Neural cell (in vitro differentiated cells): ENCODE results near the gene METRN. TPM values are rescaled to one million over a fixed set of nuclear protein-coding genes. Genes with fewer than 3 reads are reported as not detected.

Experiments used
- H2AFZ ChIP-seq: fragments of 200-600, 300-800 bp; sonication (generic), shearing (Covaris generic); 2 replicates; pipeline ENCODE4 v1.6.0; 2014; ENCODE audit warnings: low read depth, mild to moderate bottlenecking, antibody characterized with exemption, low read length, moderate library complexity
- H3F3A ChIP-seq: fragments of 200-600 bp; shearing (Covaris generic); 2 replicates; pipeline ENCODE4 v1.6.1; 2016; ENCODE audit warnings: mild to moderate bottlenecking, moderate library complexity, mixed read lengths, antibody characterized with exemption, low read length; ENCODE audit not compliant: insufficient read depth, poor library complexity, severe bottlenecking
- H3K27ac ChIP-seq: fragments of 200-600, 300-800 bp; sonication (generic), shearing (Covaris generic); 2 replicates; pipeline ENCODE4 v1.5.1; 2014; ENCODE audit warnings: mild to moderate bottlenecking, low read length, moderate library complexity
- H3K27me3 ChIP-seq: fragments of 300-800, 200-600 bp; sonication (generic), shearing (Covaris generic); 2 replicates; pipeline ENCODE4 v1.6.0; 2014; ENCODE audit warnings: mild to moderate bottlenecking, low read depth, low read length, moderate library complexity; ENCODE audit not compliant: insufficient read depth
- H3K36me3 ChIP-seq: fragments of 300-800, 200-600 bp; sonication (generic), shearing (Covaris generic); 2 replicates; pipeline ENCODE4 v1.5.1; 2014; ENCODE audit warnings: mild to moderate bottlenecking, antibody characterized with exemption, low read length, moderate library complexity; ENCODE audit not compliant: insufficient read depth
- H3K4me2 ChIP-seq: fragments of 300-800, 200-600 bp; sonication (generic), shearing (Covaris generic); 2 replicates; pipeline ENCODE4 v1.6.0; 2014; ENCODE audit warnings: mild to moderate bottlenecking, low read length
- H3K4me3 ChIP-seq: fragments of 300-800, 200-600 bp; sonication (generic), shearing (Covaris generic); 2 replicates; pipeline ENCODE4 v1.5.1; 2014; ENCODE audit warnings: mild to moderate bottlenecking, low read length, moderate library complexity
- H3K79me2 ChIP-seq: fragments of 200-600 bp; shearing (Covaris generic); replicated peaks from 2 replicates; pipeline ENCODE4 v1.6.0; 2014; ENCODE audit warnings: mild to moderate bottlenecking, low read length, moderate library complexity; ENCODE audit not compliant: insufficient read depth
- H3K9ac ChIP-seq: fragments of 300-800, 200-600 bp; sonication (generic), shearing (Covaris generic); 2 replicates; pipeline ENCODE4 v1.6.1; 2016; ENCODE audit warnings: mild to moderate bottlenecking, low read length, mixed read lengths
- H3K9me2 ChIP-seq: fragments of 200-600 bp; shearing (Covaris generic); 2 replicates; pipeline ENCODE4 v1.6.1; 2016; ENCODE audit warnings: mild to moderate bottlenecking, low read length, mixed read lengths; ENCODE audit not compliant: insufficient read depth
- H3K9me3 ChIP-seq: fragments of 200-600, 300-800 bp; sonication (generic), shearing (Covaris generic); 2 replicates; pipeline ENCODE4 v1.6.1; 2016; ENCODE audit warnings: mild to moderate bottlenecking, mixed run types, low read length, moderate library complexity, mixed read lengths
- H4K20me1 ChIP-seq: fragments of 200-600 bp; shearing (Covaris generic); 2 replicates; pipeline ENCODE4 v1.6.1; 2016; ENCODE audit warnings: mild to moderate bottlenecking, mixed run types; ENCODE audit not compliant: insufficient read depth
- EP300 ChIP-seq: fragments of 450-650 bp; conservative IDR thresholded peaks from 2 replicates; pipeline ENCODE4 v1.6.1; 2014; ENCODE audit warnings: antibody characterized with exemption, mild to moderate bottlenecking, moderate library complexity; ENCODE audit not compliant: poor library complexity, severe bottlenecking
- EZH2 ChIP-seq: fragments of 200-600, 300-800 bp; shearing (Covaris generic), sonication (generic); IDR thresholded peaks from 2 replicates; pipeline ENCODE4 v1.6.1; 2014; ENCODE audit warnings: antibody characterized with exemption, low read length, borderline replicate concordance, mild to moderate bottlenecking; ENCODE audit not compliant: insufficient read depth, poor library complexity, severe bottlenecking
- MXI1 ChIP-seq: fragments of 450-650 bp; conservative IDR thresholded peaks from 2 replicates; pipeline ENCODE4 v1.6.1; 2014; ENCODE audit warnings: antibody characterized with exemption, mild to moderate bottlenecking; ENCODE audit not compliant: poor library complexity, severe bottlenecking
- RAD21 ChIP-seq: fragments of 450-650 bp; conservative IDR thresholded peaks from 2 replicates; pipeline ENCODE4 v1.6.1; 2014; ENCODE audit warnings: antibody characterized with exemption, mild to moderate bottlenecking, moderate library complexity
- REST ChIP-seq: IDR thresholded peaks from 2 replicates; pipeline ENCODE4 v1.6.1; 2012; ENCODE audit warnings: borderline replicate concordance
- SMC3 ChIP-seq: fragments of 450-650 bp; conservative IDR thresholded peaks from 2 replicates; pipeline ENCODE4 v1.6.1; 2014; ENCODE audit warnings: antibody characterized with exemption, mild to moderate bottlenecking, moderate library complexity; ENCODE audit not compliant: poor library complexity
- TAF1 ChIP-seq: IDR thresholded peaks from 2 replicates; pipeline ENCODE4 v1.6.1; 2012; ENCODE audit warnings: low read depth
- polyA plus RNA-seq: library from polyadenylated mRNA; depleted of rRNA; stranded (reverse); fragments of >200 nt; gene quantifications from 2 replicates; pipeline ENCODE4 v1.2.3, GENCODE V29; 2014
- TF ChIP-seq, protein P1 (sequence below): fragments of 450-650 bp; IDR thresholded peaks from 2 replicates; pipeline ENCODE4 v1.5.1; 2014; ENCODE audit warnings: antibody characterized with exemption, mild to moderate bottlenecking, moderate library complexity; ENCODE audit not compliant: poor library complexity, severe bottlenecking

The METRN gene
- polyA plus RNA-seq, 1 donor from 2014 or later: 37.6 TPM

DNA sequence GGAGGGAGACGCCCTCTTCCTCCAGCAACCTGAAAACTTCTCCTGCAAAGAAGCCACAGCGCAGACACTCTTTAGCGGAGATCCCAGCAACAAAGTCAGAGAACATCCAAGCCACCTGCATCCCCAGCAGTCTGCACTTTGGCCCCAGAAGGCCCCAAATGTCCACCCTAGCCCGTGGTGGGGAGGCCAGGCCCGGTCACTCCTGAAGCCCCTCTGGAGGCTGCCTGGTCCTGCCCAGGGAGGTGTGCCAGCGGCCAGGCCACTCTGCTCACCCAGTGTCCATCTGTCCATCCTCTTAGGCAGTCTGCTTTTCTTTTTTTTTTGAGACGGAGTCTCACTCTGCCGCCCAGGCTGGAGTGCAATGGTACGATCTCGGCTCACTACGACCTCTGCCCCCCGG is 17.4 kb downstream of the METRN start:
- H3K36me3 ChIP-seq: no peaks in the 10 kb centered on the region
- H3K27ac ChIP-seq: no peak overlapping the region

DNA sequence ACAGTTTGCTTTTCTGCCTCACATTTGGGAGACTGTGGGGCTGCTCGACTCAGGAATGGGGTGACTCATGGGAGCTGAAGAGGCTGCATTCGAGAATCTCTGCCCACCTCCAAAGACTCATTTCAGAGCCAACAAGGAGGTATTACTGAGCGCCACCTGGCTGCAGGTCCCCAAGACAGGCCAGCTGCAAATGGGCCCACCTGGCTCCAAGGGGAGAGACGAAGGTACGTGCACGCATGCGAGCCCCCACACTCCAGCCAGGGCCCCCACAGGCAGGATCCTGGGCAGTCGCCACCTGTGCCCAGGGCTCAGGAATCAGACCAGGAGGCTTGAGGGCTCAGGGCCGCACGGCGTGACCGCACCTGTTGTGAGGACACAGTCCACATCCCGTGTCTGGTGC is 18.0 kb downstream of the METRN start:
- Histone ChIP-seq H4K20me1 (no peaks in the 10 kb centered on the region), H3F3A (no peaks in the 10 kb centered on the region), H3K9me3 (no peaks in the 10 kb centered on the region), H3K9me2 (no peaks in the 10 kb centered on the region), H3K36me3 (no peaks in the 10 kb centered on the region), H3K27ac (no peak overlapping the region), H2AFZ (no peak overlapping the region), H3K79me2 (no peaks in the 10 kb centered on the region), H3K4me2 (no peak overlapping the region), H3K27me3 (no peaks in the 10 kb centered on the region), H3K9ac (no peak overlapping the region), H3K4me3 (no peak overlapping the region)
- no peak for TF ChIP-seq EZH2
- TF ChIP-seq, protein P1, sequence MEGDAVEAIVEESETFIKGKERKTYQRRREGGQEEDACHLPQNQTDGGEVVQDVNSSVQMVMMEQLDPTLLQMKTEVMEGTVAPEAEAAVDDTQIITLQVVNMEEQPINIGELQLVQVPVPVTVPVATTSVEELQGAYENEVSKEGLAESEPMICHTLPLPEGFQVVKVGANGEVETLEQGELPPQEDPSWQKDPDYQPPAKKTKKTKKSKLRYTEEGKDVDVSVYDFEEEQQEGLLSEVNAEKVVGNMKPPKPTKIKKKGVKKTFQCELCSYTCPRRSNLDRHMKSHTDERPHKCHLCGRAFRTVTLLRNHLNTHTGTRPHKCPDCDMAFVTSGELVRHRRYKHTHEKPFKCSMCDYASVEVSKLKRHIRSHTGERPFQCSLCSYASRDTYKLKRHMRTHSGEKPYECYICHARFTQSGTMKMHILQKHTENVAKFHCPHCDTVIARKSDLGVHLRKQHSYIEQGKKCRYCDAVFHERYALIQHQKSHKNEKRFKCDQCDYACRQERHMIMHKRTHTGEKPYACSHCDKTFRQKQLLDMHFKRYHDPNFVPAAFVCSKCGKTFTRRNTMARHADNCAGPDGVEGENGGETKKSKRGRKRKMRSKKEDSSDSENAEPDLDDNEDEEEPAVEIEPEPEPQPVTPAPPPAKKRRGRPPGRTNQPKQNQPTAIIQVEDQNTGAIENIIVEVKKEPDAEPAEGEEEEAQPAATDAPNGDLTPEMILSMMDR: no peak
- no peak for TF ChIP-seq TAF1
- TF ChIP-seq REST: no peak

More for the DNA sequence above, 17.4 kb downstream of the METRN start:
- H3K79me2 ChIP-seq: no peaks in the 10 kb centered on the region
- H3F3A ChIP-seq: no peaks in the 10 kb centered on the region
- H3K9me3 ChIP-seq: no peaks in the 10 kb centered on the region
- no peaks in the 10 kb centered on the region for H3K9me2 ChIP-seq
- H4K20me1 ChIP-seq: no peaks in the 10 kb centered on the region
- H3K9ac ChIP-seq: no peak overlapping the region
- no peak overlapping the region for H3K4me3 ChIP-seq
- no peak overlapping the region for H3K4me2 ChIP-seq
- H2AFZ ChIP-seq: no peak overlapping the region
- H3K27me3 ChIP-seq: peaks cover 4% of the 10 kb centered on the region
- TF ChIP-seq RAD21: no peak
- TF ChIP-seq EP300: no peak
- no peak for TF ChIP-seq REST
- TF ChIP-seq SMC3: no peak
- TF ChIP-seq, protein P1: no peak
- no peak for TF ChIP-seq MXI1
- TF ChIP-seq TAF1: no peak
- no peak for TF ChIP-seq EZH2
